ENCODE results near the gene HSD11B1L. TPM values are rescaled to one million over a fixed set of nuclear protein-coding genes. Genes with fewer than 3 reads are reported as not detected.
"Not testable (repeated sequence)": the region's sequence is repeated elsewhere in the genome, so short reads cannot be mapped to it uniquely, and the experiment has no call there.

HSD11B1L gene
- total RNA-seq, 2 experiments from 2014 or later = 2.4 to 2.9 TPM

- Mint-ChIP-seq H3K4me3 (peak within 1 kb of the TSS; percentile 94), H3K36me3 (ENCODE audit: low read depth) (peaks cover 21% of the 10 kb centered on the region), H3K27me3 (no peaks in the 10 kb centered on the region), H3K9me3 (no peaks in the 10 kb centered on the region), H3K27ac (peak within 1 kb of the TSS; percentile 96), H3K4me1 (ENCODE audit: low read depth) (peaks cover 26% of the 10 kb centered on the region)
- Histone ChIP-seq H3K9me3 (ENCODE audit: control insufficient read depth in 1 of 2, insufficient read depth in 1 of 2, low read length in 2 of 2) (no peaks in the 10 kb centered on the region), H3K4me3 (ENCODE audit: low read length) (peak within 1 kb of the TSS; percentile 69), H3K27ac (ENCODE audit: low read depth in 1 of 2, low read length in 2 of 2) (peak within 1 kb of the TSS; percentile 82 to 88), H3K4me1 (ENCODE audit: insufficient read depth, low read length) (peaks cover 34% of the 10 kb centered on the region), H3K27me3 (ENCODE audit: control insufficient read depth in 1 of 2, insufficient read depth in 2 of 2, low read length in 2 of 2) (no peaks in the 10 kb centered on the region), H3K36me3 (ENCODE audit: insufficient read depth, low read length) (peaks cover 14% of the 10 kb centered on the region)
- intact Hi-C loops (cut with DNase I, micrococcal nuclease) = loop anchor here (1.0 to 2.0 kb wide), 5 partner anchors 30 to 97 kb away; partner anchors contain the start of genes MICOS13 (in 2 of the 2), RPL36 (in 2 of the 2), DUS3L (in 1 of the 2) and SAFB (in 1 of the 2)
- POLR2A ChIA-PET = interaction anchor here (0.6 to 2.2 kb wide), 27 partner anchors 9 to 1958 kb away, joined by 3 to 37 read pairs (median 5); partner anchors contain the start of genes CHAF1A, CLPP, DPP9 and DUS3L
- ATAC-seq (ENCODE audit: poor library complexity) (peak; percentile 86), DNase-seq (peak; percentile 95 to 100 (median 98))
- CTCF ChIA-PET = interaction anchor here (1.5 to 3.4 kb wide), 5 partner anchors 30 to 929 kb away, joined by 6 to 20 read pairs (median 7); partner anchors contain the start of genes FEM1A, NRTN, RPL36 and SAFB
- TF ChIP-seq CTCF (IDR thresholded peaks at IDR 0.05) = peak; percentile 83
Observed at GRCh38 chr19:5719961-5720790, 39.3 kb downstream of the HSD11B1L start, which contains the start of the genes CATSPERD and LONP1. TSS of gene CATSPERD (plus strand) at chr19:5720637. CDS start at chr19:5720738, 101 bp downstream. TSS of gene LONP1 (minus strand) at chr19:5720146. CDS start at chr19:5720132, 14 bp downstream.

GRCh38 chr19:5727453-5728050 is 46.7 kb downstream of the HSD11B1L start:
- Mint-ChIP-seq H3K36me3 (ENCODE audit: low read depth) (no peaks in the 10 kb centered on the region), H3K4me1 (ENCODE audit: low read depth) (no peaks in the 10 kb centered on the region), H3K27ac (no peak overlapping the region), H3K4me3 (no peak overlapping the region), H3K27me3 (peaks cover 8% of the 10 kb centered on the region), H3K9me3 (no peaks in the 10 kb centered on the region)
- Histone ChIP-seq H3K4me3 (ENCODE audit: low read length) (no peak overlapping the region), H3K36me3 (ENCODE audit: insufficient read depth, low read length) (no peaks in the 10 kb centered on the region), H3K27ac (ENCODE audit: low read depth in 1 of 2, low read length in 2 of 2) (no peak overlapping the region), H3K27me3 (ENCODE audit: control insufficient read depth in 1 of 2, insufficient read depth in 2 of 2, low read length in 2 of 2) (no peaks in the 10 kb centered on the region), H3K9me3 (ENCODE audit: control insufficient read depth in 1 of 2, insufficient read depth in 1 of 2, low read length in 2 of 2) (no peaks in the 10 kb centered on the region), H3K4me1 (ENCODE audit: insufficient read depth, low read length) (no peaks in the 10 kb centered on the region)
- TF ChIP-seq CTCF (IDR thresholded peaks at IDR 0.05) = no peak
- no peak for DNase-seq
- no peak for ATAC-seq (ENCODE audit: poor library complexity)
- intact Hi-C loops (cut with DNase I, micrococcal nuclease) = no loop called here
- CTCF ChIA-PET = no interaction called here
- POLR2A ChIA-PET = no interaction called here

DNA sequence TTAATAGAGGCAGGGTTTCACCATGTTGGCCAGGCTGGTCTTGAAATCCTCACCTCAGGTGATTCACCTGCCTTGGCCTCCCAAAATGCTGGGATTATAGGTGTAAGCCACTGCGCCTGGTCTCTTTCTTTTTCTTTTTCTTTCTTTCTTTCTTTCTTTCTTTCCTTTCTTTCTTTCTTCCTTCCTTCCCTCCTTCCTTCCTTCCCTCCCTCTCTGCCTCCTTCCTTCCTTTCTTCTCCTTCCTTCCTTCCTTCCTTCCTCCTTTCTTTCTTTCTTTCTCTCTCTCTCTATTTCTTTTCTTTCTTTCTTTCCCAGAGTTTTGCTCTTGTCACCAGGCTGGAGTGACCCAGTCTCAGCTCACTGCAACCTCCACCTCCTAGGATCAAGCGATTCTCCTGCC is 52.3 kb downstream of the HSD11B1L start:
- H3K27ac ChIP-seq (ENCODE audit: low read depth in 1 of 2, low read length in 2 of 2); ATAC-seq (ENCODE audit: poor library complexity); H3K4me1 Mint-ChIP-seq (ENCODE audit: low read depth); H3K4me1 ChIP-seq (ENCODE audit: insufficient read depth, low read length); H3K9me3 Mint-ChIP-seq; intact Hi-C loops (cut with DNase I, micrococcal nuclease); H3K9me3 ChIP-seq (ENCODE audit: control insufficient read depth in 1 of 2, insufficient read depth in 1 of 2, low read length in 2 of 2); H3K36me3 Mint-ChIP-seq (ENCODE audit: low read depth); H3K27me3 Mint-ChIP-seq; H3K4me3 ChIP-seq (ENCODE audit: low read length); POLR2A ChIA-PET; H3K27ac Mint-ChIP-seq; H3K4me3 Mint-ChIP-seq; DNase-seq; H3K27me3 ChIP-seq (ENCODE audit: control insufficient read depth in 1 of 2, insufficient read depth in 2 of 2, low read length in 2 of 2); H3K36me3 ChIP-seq (ENCODE audit: insufficient read depth, low read length): not testable (repeated sequence)
- CTCF ChIA-PET = interaction anchor here (0.6 kb wide), 1 partner anchor 1775 kb away, joined by 4 read pairs; no protein-coding TSS in a partner anchor

Other genes starting within 250 kb of the HSD11B1L start
- not detected for gene ZNRF4, start 225.6 kb upstream of the HSD11B1L start, total RNA-seq
- 1 to 10 TPM in 1 of 2 experiments, under 1 TPM in 1; 0.74 to 1.6 TPM for gene TINCR, start 113.1 kb upstream of the HSD11B1L start, total RNA-seq
- gene SAFB2, start 58.3 kb upstream of the HSD11B1L start, total RNA-seq = 100 to 1,000 TPM; 238 to 246 TPM
- 100 to 1,000 TPM; 195 to 200 TPM for gene SAFB, start 57.9 kb upstream of the HSD11B1L start, total RNA-seq
- 10 to 100 TPM; 21.7 to 23.0 TPM for gene MICOS13, start 511 bp upstream of the HSD11B1L start, total RNA-seq
- gene RPL36, start 9.3 kb downstream of the HSD11B1L start, total RNA-seq = 1,000 to 10,000 TPM; 1,509 to 1,565 TPM
- 10 to 100 TPM; 88.7 to 91.0 TPM for gene LONP1, start 39.1 kb downstream of the HSD11B1L start, total RNA-seq
- gene CATSPERD, start 39.6 kb downstream of the HSD11B1L start, total RNA-seq = not detected
- 1 to 10 TPM; 3.1 to 4.9 TPM for gene PRR22, start 103.7 kb downstream of the HSD11B1L start, total RNA-seq
- 100 to 1,000 TPM; 150 to 170 TPM for gene DUS3L, start 110.1 kb downstream of the HSD11B1L start, total RNA-seq
- 1 to 10 TPM; 1.5 to 1.6 TPM for gene NRTN, start 124.0 kb downstream of the HSD11B1L start, total RNA-seq
- gene FUT6, start 158.7 kb downstream of the HSD11B1L start, total RNA-seq = under 1 TPM in 1 of 2 experiments, not detected in 1; 0.17 TPM
- under 1 TPM; 0.61 to 0.85 TPM for gene FUT3, start 170.4 kb downstream of the HSD11B1L start, total RNA-seq
- 1 to 10 TPM; 7.9 to 8.7 TPM for gene FUT5, start 189.5 kb downstream of the HSD11B1L start, total RNA-seq
- 10 to 100 TPM; 94.3 to 96.7 TPM for gene NDUFA11, start 222.8 kb downstream of the HSD11B1L start, total RNA-seq
- 10 to 100 TPM; 23.4 to 25.3 TPM for gene VMAC, start 223.8 kb downstream of the HSD11B1L start, total RNA-seq
- 10 to 100 TPM; 43.2 to 44.2 TPM for gene CAPS, start 233.2 kb downstream of the HSD11B1L start, total RNA-seq

All from CD4-positive, alpha-beta T cell (primary cell).